HG03520 (cell line): ENCODE measurements around the gene KCTD1.

Experiments used
- ATAC-seq: cut with Tn5 transposase; IDR thresholded peaks from one replicate; pipeline ENCODE4 v1.9.1; 2021; ENCODE audit warnings: mild to moderate bottlenecking, moderate library complexity; ENCODE audit not compliant: unreplicated experiment

Gene KCTD1

DNA sequence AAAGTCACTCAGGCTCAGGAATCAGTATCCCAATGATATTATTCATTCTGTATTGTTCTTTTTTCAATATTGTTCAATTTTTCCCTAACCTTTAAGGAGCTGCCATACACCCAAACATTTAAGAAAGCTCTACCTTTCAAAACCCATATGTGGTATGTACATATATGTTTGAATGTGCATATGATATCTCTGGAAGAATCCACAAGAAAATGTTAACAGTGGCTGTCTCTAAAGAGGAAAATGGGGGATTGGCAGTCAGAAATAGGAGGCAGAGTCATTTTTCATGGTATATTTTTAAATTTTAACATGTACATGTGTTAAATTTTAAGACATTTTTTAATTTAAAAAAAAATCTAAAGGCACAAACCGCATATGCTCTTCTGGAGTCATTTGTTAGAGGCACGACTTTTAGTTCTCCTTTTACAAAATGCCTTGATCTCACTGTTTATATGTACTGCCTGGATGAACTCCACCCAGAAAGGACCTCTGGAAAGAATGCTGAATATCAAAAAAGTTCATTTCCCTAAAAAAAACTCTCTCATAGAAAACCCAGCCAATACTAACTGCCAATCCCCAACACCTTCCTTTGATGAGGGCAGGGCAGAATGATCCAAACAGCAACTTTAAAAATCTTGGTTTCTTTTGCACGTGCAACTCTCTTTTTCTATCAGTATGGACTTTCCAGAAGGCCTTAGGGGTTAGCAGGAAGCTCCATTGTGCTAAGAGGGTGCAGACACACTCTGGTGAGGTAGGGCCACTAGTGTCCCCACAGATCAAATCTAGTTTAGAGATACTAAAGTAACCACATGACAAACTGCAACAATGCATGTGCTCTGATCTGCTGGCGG is 23.6 kb downstream of the KCTD1 start:
- ATAC-seq: no peak

DNA sequence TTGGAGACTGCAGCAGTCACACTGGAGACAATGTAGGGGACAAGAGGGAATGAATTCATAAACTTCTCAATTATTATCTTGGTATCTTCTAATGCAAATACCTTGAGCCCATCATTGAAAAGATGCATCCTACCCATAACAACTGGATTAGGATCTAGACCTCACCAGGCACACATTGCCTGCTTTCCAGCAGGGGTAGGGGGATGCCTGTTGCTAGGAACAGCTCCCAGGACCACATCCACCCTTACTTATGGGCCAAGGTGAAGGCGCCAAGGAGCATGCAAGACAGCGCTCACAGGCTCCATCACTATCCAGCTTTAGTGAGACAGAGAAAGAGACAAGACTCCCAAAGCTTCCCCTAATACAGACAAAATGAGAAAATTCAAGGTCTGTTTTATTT is 24.4 kb downstream of the KCTD1 start:
- no peak for ATAC-seq

GRCh38 chr18:26521617-26522016 is 26.7 kb downstream of the KCTD1 start:
- no peak for ATAC-seq

GRCh38 chr18:26520974-26521373 is 27.4 kb downstream of the KCTD1 start:
- ATAC-seq: no peak

- ATAC-seq: no peak
Measured at GRCh38 chr18:26519114-26519513, 29.2 kb downstream of the KCTD1 start.

GRCh38 chr18:26516964-26517363 is 31.4 kb downstream of the KCTD1 start:
- ATAC-seq: no peak

DNA sequence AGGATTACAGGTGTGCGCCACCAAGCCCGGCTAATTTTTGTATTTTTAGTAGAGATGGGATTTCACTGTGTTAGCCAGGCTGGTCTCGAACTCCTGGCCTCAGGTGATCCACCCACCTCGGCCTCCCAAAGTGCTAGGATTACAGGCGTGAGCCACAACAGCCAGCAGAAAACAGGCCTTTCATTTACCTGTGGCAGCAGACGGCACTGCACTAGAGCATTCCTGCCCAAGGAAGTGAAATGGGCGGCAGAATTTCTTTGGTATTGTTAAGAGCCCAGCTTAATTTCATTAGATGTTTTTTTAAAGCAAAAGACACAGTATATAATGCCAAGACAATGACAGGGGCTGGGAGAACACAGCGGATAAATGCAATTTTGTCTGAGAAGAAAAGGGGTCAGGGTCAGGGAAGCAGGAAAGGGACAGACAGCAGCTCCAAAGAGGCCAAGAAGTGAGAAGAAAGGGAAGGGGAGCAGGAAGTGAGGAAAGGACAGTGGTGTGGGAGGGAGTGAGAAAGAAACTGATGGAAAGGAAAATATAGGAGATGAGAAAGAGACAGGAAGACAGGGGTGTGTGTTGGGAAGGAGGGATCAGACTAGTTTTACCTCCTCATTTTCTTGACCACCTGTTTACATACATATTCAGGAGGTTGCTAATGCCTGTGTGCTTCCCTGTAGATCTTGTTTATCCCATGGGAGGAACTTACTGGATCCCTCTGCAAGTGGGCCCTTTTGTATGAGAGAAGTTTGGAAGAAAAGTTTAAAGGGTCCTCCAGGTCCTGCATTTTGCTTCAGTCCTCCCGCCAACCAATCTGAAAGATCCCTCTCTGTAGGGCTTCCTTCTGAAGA is 32.5 kb downstream of the KCTD1 start:
- ATAC-seq: no peak

GRCh38 chr18:26511339-26512071 is 36.8 kb downstream of the KCTD1 start:
- no peak for ATAC-seq

DNA sequence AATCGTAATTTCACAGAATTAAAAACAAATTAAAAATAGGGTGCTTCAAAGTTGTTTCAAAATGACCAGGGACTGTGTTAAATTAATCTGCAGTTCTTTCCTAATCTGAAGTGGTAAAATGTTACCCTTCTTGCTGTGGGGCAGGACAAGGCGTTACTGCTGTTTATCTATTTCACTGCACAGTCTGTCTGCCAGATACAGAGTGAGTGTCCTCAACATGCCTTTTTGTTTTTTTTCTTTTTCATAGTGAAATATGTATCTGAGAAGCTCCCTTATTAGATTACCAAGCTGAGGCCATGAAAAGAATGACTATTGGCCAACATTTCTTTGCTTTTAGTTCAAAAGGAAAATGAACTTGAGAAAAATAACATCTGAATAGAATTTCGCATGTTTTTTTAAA is 38.0 kb downstream of the KCTD1 start:
- ATAC-seq: no peak

- ATAC-seq: no peak
Measured at GRCh38 chr18:26506012-26506411, 42.3 kb downstream of the KCTD1 start.

GRCh38 chr18:26504831-26505230 is 43.5 kb downstream of the KCTD1 start:
- no peak for ATAC-seq

DNA sequence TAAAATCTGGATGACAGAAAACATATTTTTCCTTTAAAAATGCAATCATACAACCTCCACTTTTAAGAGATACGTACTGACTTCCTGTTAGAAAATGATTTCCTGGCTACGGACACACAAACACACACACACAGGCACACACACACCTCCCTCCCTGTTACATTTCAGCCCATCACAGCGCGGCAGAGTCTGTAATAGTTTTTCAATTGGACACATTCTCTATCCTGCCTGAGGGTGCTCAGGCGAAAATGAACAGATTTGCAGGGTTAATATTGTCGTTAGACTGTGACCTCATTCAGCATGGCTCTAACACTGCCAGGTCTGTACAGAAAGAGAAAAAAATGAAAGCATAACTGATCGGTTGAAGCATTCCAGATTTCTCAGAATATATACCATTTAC is 45.0 kb downstream of the KCTD1 start:
- no peak for ATAC-seq

- ATAC-seq: no peak
Measured at GRCh38 chr18:26502823-26503222, 45.5 kb downstream of the KCTD1 start.

DNA sequence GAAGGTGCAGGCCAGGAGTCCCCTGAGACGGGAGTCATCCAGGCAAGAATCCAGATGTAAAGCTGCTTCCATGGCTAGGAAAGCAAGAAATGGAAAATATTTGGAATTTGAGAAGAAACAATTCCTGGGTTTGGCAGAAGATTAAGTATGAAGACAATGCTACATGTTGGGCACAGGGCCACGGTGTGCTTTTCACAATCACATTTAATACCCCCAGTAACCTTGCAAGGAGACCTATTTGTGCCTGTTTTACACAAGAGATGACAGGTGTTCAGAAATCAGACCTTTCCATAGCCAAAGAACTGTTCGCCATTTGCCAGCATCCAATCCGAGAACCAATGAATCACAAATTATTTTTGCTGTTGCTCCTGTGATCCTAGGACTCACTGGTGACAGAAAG is 50.5 kb downstream of the KCTD1 start:
- ATAC-seq: no peak

DNA sequence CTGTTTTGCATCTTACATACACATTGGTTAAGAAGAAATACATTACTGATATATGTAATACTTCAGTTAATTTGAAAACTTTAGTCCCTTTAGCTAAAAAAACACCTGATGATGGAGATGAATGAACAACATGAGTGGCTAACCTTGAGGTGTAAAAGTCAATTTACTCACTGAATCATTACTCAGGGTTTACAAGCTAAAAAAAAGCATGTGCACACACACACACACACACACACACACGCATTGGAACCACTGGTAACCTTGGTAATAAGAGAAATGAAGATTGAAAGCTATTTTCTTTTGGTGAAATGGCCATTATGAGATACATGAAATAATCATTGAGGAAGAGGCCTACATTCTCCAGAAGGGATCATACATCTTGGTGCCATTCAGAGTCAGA is 51.8 kb downstream of the KCTD1 start:
- no peak for ATAC-seq

GRCh38 chr18:26495287-26495686 is 53.1 kb downstream of the KCTD1 start:
- ATAC-seq: no peak

DNA sequence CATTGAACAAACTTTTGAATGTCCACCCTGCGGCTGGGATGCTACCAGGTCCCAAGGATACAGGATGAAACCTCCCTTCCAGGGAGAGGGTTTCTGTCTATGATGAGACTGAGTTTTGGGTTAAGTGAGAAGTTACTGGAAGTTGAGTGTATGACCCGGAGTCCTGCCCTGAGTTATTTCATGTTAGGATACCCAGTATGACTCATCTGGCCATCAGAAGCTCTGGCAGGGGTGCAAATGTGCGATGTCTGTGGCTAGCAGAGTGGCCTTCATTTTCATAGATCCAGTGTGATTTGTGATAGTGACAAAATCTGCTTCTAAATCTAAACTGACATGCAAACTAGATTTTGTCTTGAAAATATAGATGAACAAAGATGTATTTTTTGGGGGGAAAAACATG is 55.3 kb downstream of the KCTD1 start:
- ATAC-seq: no peak

DNA sequence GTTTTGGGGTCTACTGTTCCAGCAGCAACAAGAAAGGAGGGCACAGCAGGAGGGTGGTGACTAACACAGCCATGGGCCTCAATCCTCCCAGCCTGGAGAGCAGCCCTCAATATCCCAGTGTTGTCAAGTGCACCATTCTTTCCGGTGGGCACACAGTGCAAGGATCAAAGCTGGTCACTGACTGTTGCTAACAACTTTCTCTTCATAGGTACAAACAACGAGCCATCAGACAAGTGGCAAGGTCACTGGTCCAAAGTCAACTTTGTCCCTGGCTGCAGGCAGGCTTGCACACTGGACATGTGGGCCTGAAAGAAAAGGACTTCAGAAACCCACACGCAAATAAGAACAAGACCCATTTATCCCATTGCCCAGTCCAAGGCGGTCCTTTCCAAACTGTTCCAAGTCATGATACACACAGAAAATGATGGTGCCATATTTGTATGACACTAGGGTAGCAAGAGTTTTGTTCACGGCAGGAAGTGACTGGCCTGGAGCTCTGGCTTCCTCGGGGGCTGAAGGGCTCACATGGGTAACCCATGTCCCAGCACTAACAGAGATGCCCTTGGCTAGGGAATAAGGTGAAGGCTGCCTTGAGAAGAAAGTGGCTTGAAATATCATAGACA is 57.0 kb downstream of the KCTD1 start:
- no peak for ATAC-seq

- no peak for ATAC-seq
Measured at GRCh38 chr18:26489881-26490280, 58.5 kb downstream of the KCTD1 start.

- ATAC-seq: no peak
Measured at GRCh38 chr18:26489191-26489590, 59.2 kb downstream of the KCTD1 start.

GRCh38 chr18:26488417-26489009 is 59.8 kb downstream of the KCTD1 start:
- ATAC-seq: no peak
